GM12892 (cell line): ENCODE results near the gene NOD1.

ENCODE experiments used
- POLR2A ChIP-seq: IDR thresholded peaks from 2 replicates; pipeline ENCODE4 v1.6.1; 2011; ENCODE audit warnings: low read depth, low read length, control low read depth
- POLR2AphosphoS5 ChIP-seq: IDR thresholded peaks from 2 replicates; pipeline ENCODE4 v1.6.1; 2011; ENCODE audit warnings: low read depth, low read length, control low read depth

DNA sequence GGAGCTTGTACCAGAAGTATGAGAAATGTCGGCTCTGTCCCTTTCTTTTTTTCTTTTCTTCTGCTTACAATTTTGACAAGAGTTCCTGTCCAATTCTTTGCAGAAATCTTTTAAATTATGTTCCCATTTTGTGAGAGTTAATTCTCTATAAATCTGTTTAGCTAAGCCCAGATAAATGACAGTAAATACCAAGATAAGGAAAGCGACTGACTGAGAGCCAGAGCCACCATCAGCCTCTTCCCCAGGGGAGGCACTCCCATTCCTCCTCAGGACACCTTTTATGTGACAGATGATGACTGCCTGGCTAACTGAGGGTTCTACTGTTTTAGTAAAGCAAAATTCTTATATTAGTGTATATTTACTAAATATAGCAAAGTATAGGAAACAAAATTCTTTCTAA, 32.9 kb upstream of the NOD1 start:
- TF ChIP-seq POLR2A (no peak), POLR2AphosphoS5 (no peak)
